HepG2 (cell line): ENCODE measurements around the gene KDM5B. TPM values are rescaled to one million over a fixed set of nuclear protein-coding genes. Genes with fewer than 3 reads are reported as not detected.

Experiments
- AKAP8 ChIP-seq: sonication (generic); formaldehyde crosslinking; IDR thresholded peaks from 2 replicates; pipeline ENCODE4 v1.5.1; 2020; ENCODE audit warnings: mild to moderate bottlenecking, missing genetic modification reagents
- ARNT ChIP-seq: fragments of 450-650 bp; IDR thresholded peaks from 2 replicates; pipeline ENCODE4 v1.6.1; 2017
- ELF3 ChIP-seq: IDR thresholded peaks from 2 replicates; pipeline ENCODE4 v1.6.1; 2016; ENCODE audit warnings: missing genetic modification reagents, missing compliant biosample characterization
- FOXA1 ChIP-seq, 2 experiments: fragments of 450-650 bp in 1 of 2; sonication (generic) in 1 of 2; formaldehyde crosslinking in 1 of 2; IDR thresholded peaks; 2 replicates each; pipeline versions ENCODE4 v1.4.0 to v1.6.1; 2016 to 2020; ENCODE audit warnings: missing genetic modification reagents in 1 of 2
- GTF2F1 ChIP-seq: fragments of 150-350 bp; IDR thresholded peaks from 2 replicates; pipeline ENCODE4 v1.6.1; 2014; ENCODE audit warnings: low read length
- HBP1 ChIP-seq: IDR thresholded peaks from 2 replicates; pipeline ENCODE4 v1.6.1; 2016; ENCODE audit warnings: low read depth, control low read depth
- HMGXB4 ChIP-seq, 2 experiments: sonication (generic) in 1 of 2; formaldehyde crosslinking in 1 of 2; IDR thresholded peaks; 2 replicates each; pipeline versions ENCODE4 v1.4.0 to v1.6.1; 2018 to 2020; ENCODE audit warnings: missing genetic modification reagents in 2 of 2, borderline replicate concordance in 1 of 2, low read depth in 1 of 2, mild to moderate bottlenecking in 1 of 2, missing biosample characterization in 1 of 2
- IKZF1 ChIP-seq: fragments of 450-650 bp; IDR thresholded peaks from 2 replicates; pipeline ENCODE4 v1.7.1; 2016
- IKZF5 ChIP-seq: IDR thresholded peaks from 2 replicates; pipeline ENCODE4 v1.6.1; 2018; ENCODE audit warnings: missing genetic modification reagents, mild to moderate bottlenecking, missing compliant biosample characterization
- JARID2 ChIP-seq: sonication (generic); formaldehyde crosslinking; IDR thresholded peaks from 2 replicates; pipeline ENCODE4 v1.8.1; 2023; ENCODE audit warnings: missing genetic modification reagents, inconsistent platforms; ENCODE audit not compliant: insufficient replicate concordance
- LCORL ChIP-seq, 2 experiments: fragments of 450-650 bp in 1 of 2; sonication (generic) in 1 of 2; formaldehyde crosslinking in 1 of 2; IDR thresholded peaks; 2 replicates each; pipeline versions ENCODE4 v1.5.0 to v1.6.1; 2017 to 2020; ENCODE audit warnings: antibody characterized with exemption in 1 of 2, missing genetic modification reagents in 1 of 2
- MTA3 ChIP-seq: sonication (generic); formaldehyde crosslinking; IDR thresholded peaks from 2 replicates; pipeline ENCODE4 v1.4.0; 2020; ENCODE audit warnings: missing genetic modification reagents
- MTERF4 ChIP-seq: sonication (generic); formaldehyde crosslinking; IDR thresholded peaks from 2 replicates; pipeline ENCODE4 v1.8.0; 2023; ENCODE audit warnings: mild to moderate bottlenecking, missing genetic modification reagents
- NR0B2 ChIP-seq: sonication (generic); formaldehyde crosslinking; IDR thresholded peaks from 2 replicates; pipeline ENCODE4 v1.4.0; 2020; ENCODE audit warnings: mild to moderate bottlenecking, missing genetic modification reagents
- POLR2G ChIP-seq: fragments of 200-400 bp; formaldehyde crosslinking; IDR thresholded peaks from 2 replicates; pipeline ENCODE4 v1.6.1; 2018; ENCODE audit warnings: mild to moderate bottlenecking, low read depth, low read length, moderate library complexity
- PPARG ChIP-seq: conservative IDR thresholded peaks from 2 replicates; pipeline ENCODE4 v1.6.1; 2016; ENCODE audit warnings: missing biosample characterization, missing genetic modification reagents
- RARG ChIP-seq: sonication (generic); formaldehyde crosslinking; IDR thresholded peaks from 2 replicates; pipeline ENCODE4 v1.4.0; 2020; ENCODE audit warnings: low read depth, mild to moderate bottlenecking, missing genetic modification reagents
- RNF2 ChIP-seq: fragments of 450-650 bp; conservative IDR thresholded peaks from 2 replicates; pipeline ENCODE4 v1.6.1; 2016; ENCODE audit warnings: low read depth
- SMC3 ChIP-seq: IDR thresholded peaks from 2 replicates; pipeline ENCODE4 v1.6.1; 2011; ENCODE audit warnings: low read length, improper control_type of control experiment
- STAT5B ChIP-seq: sonication (generic); formaldehyde crosslinking; IDR thresholded peaks from 2 replicates; pipeline ENCODE4 v1.4.0; 2020; ENCODE audit warnings: missing genetic modification reagents
- TEAD2 ChIP-seq: sonication (generic); formaldehyde crosslinking; IDR thresholded peaks from 2 replicates; pipeline ENCODE4 v1.9.0; 2021; ENCODE audit warnings: missing genetic modification reagents
- ZBTB3 ChIP-seq: sonication (generic); formaldehyde crosslinking; IDR thresholded peaks from 2 replicates; pipeline ENCODE4 v1.4.0; 2020; ENCODE audit warnings: low read depth, mild to moderate bottlenecking, moderate library complexity, missing genetic modification reagents, borderline replicate concordance
- ZNF207 ChIP-seq: fragments of 450-650 bp; IDR thresholded peaks from 2 replicates; pipeline ENCODE4 v1.6.1; 2016; ENCODE audit warnings: antibody characterized with exemption, borderline replicate concordance
- ZNF335 ChIP-seq: sonication (generic); formaldehyde crosslinking; IDR thresholded peaks from 2 replicates; pipeline ENCODE4 v1.4.0; 2020; ENCODE audit warnings: missing genetic modification reagents
- ZNF614 ChIP-seq: IDR thresholded peaks from 2 replicates; pipeline ENCODE4 v1.6.1; 2018; ENCODE audit warnings: missing biosample characterization, missing genetic modification reagents, inconsistent platforms, borderline replicate concordance
- ZNF883 ChIP-seq: sonication (generic); formaldehyde crosslinking; IDR thresholded peaks from 2 replicates; pipeline ENCODE4 v1.5.1; 2020; ENCODE audit warnings: mild to moderate bottlenecking, missing genetic modification reagents; ENCODE audit errors: not compliant biosample characterization
- polyA plus RNA-seq, 8 experiments: library from polyadenylated mRNA; depleted of rRNA in 3 of 8; stranded (reverse) in 7 of 8; unstranded in 1 of 8; fragments of >200 nt; fragmentation: Illumina TruSeq in 4 of 8; extraction: Trizol in 4 of 8; gene quantifications; 2 replicates each; pipeline versions ENCODE4 v1.2.1 to v1.2.3, GENCODE V29; 2011 to 2016; ENCODE audit warnings: low read depth in 4 of 8, missing spikeins in 1 of 8, mixed read lengths in 1 of 8; ENCODE audit not compliant: insufficient read depth in 1 of 8
- total RNA-seq, 5 experiments: library from RNA; depleted of rRNA; stranded (reverse); fragments of >200 nt; fragmentation: Illumina TruSeq; extraction: Trizol; gene quantifications; 2 replicates each; pipeline ENCODE4 v1.2.3, GENCODE V29; 2016; ENCODE audit warnings: low read depth in 1 of 5

KDM5B gene
- total and polyA plus RNA-seq, 2 of the 13 experiments (the other 11 are each of a cell fraction or from before 2014, with no cell fraction given) = 34.2 to 35.4 TPM

GRCh38 chr1:202810615-202811295 is 2.5 kb upstream of the KDM5B start, which contains the start of gene PCAT6 (continued):
- TF ChIP-seq STAT5B (CRISPR knock-in tag) = no peak
- no peak for TF ChIP-seq FOXA1 (IDR thresholded peaks at IDR 0.05)
- TF ChIP-seq FOXA1 (CRISPR knock-in tag; IDR thresholded peaks at IDR 0.05) = peak; percentile 93
- peak; percentile 71 for TF ChIP-seq IKZF5 (CRISPR knock-in tag)
- peak; percentile 91 for TF ChIP-seq POLR2G
- peak; percentile 67; the same call in 1 of the 2 replicates for TF ChIP-seq MTERF4 (CRISPR knock-in tag)
- no peak for TF ChIP-seq RNF2
- TF ChIP-seq ZNF207 = no peak
- no peak for TF ChIP-seq TEAD2 (CRISPR knock-in tag)
- TF ChIP-seq ARNT = no peak
- TF ChIP-seq SMC3 = no peak
- no peak for TF ChIP-seq LCORL (IDR thresholded peaks at IDR 0.05)
- TF ChIP-seq LCORL (CRISPR knock-in tag; IDR thresholded peaks at IDR 0.05) = peak; percentile 51; the same call in 1 of the 2 replicates
- no peak for TF ChIP-seq GTF2F1
- TF ChIP-seq IKZF1 = no peak
- TF ChIP-seq NR0B2 = no peak
- TF ChIP-seq JARID2 = peak; percentile 51
- TF ChIP-seq RARG (CRISPR knock-in tag) = no peak
- TF ChIP-seq ZNF883 (CRISPR knock-in tag) = no peak
- TF ChIP-seq PPARG (CRISPR knock-in tag) = peak; percentile 79
- TF ChIP-seq MTA3 = no peak
- no peak for TF ChIP-seq AKAP8 (CRISPR knock-in tag)
- TF ChIP-seq ZNF614 (CRISPR knock-in tag) = peak; percentile 63; the same call in 1 of the 2 replicates
- peak; percentile 34 for TF ChIP-seq ELF3 (CRISPR knock-in tag)
- no peak; the same call in 1 of the 2 replicates for TF ChIP-seq ZBTB3 (CRISPR knock-in tag)
- TF ChIP-seq HMGXB4 (CRISPR knock-in tag; IDR thresholded peaks at IDR 0.05; ENCODE audit: borderline replicate concordance in 1 of 2, low read depth in 1 of 2) = peak; percentile 75 to 87
- TF ChIP-seq HBP1 (CRISPR knock-in tag) = peak; percentile 43; the same call in 1 of the 2 replicates
- peak; percentile 52; the same call in 1 of the 2 replicates for TF ChIP-seq ZNF335 (CRISPR knock-in tag)
